Activated T-cell treated with anti-CD3 and anti-CD28 coated beads for 4 hours (primary cell): ENCODE data around the gene PHIP.

Experiments used
- DNase-seq: peaks from one replicate; pipeline ENCODE4 v3.0.0-alpha.2; 2020

Gene PHIP

DNA sequence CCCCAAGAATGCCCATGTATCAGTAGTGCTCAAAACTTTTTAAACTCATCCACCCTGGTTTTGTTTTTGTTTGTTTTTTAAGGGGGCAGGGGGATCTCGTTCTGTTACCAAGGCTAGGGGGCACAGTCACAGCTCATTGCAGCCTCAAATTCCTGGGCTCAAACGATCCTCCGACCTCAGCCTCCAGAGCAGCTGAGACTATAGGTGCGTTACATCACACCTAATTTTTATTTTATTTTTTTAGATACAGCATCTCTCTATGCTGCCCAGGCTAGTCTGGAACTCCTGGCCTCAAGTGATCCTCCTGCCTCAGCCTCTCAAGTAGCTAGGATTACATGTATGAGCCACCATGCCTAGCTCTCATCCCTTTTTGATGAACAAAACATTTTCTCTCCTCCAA lies 11.2 kb downstream of the PHIP start:
- no peak for DNase-seq

DNA sequence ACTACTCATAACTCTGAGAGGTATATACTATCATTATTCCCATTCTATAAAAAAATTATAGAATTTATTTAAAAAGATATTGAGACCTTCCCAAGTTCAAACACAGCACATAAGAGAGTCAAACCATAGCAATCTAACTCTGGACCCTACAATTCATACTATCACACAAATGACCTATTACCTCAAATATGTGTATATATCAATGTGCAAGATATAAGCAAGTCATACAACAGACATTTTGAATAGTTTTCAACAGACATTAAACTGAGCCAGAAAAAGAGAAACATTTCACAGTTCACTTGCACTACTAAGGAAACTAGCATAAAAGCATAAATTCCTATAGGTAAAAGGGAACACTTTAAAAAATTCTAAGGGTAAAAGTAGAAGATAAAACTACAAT lies 11.7 kb downstream of the PHIP start:
- DNase-seq: no peak

DNA sequence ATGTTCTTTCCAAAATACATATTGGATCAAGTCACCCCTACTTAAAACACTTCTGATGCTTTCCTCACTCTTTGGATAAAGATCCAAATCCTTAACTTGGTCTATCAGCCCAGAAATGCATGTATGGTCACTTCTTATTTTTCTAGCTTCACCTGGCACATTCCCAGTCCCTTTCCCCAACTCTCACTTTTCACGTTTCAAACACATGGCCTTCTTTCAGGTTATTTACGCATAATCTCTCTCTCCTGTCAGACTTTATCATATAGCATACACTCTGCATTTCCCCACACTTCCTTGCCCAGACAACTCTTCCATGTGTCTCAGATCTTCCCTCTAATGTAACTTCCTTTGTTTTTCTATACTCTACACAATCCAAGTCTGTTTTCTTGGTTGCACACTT lies 12.8 kb downstream of the PHIP start:
- no peak for DNase-seq

DNA sequence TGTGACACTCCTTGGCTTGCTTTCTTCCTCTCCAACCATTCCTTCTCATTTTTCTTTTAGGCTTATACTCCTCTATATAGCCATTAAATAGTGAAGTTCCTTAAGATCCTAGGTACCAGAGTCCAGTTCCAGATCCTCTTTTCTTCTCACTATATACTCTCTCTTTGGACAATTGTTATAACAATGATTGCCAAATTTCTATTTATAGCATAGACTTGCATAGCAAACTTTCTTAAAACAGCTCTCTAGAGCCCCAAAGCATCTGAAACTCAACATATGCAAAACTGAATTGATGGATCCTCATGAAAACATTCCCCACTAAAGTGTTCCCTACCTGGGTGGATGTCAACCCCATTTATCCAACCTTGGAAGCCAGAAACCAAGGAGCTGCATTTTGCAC lies 13.4 kb downstream of the PHIP start:
- no peak for DNase-seq

DNA sequence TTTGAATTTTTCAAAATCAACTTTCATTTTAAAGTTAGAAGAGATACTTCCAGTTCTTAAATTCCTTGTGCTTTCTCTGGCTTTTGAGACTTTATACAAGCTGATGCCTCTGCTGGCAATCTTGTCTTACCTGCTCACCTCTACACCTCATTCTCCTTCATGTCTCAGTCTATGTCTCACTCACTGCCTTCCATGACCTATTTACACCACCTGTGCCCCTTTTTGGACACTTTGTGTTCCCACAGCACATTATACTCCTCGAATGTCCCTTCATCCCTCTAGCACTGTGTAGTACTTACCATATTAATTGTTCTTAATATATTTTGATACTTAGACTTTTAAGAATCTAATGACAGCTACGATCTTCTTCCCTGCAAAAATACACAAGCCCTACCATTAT lies 15.3 kb downstream of the PHIP start:
- DNase-seq: no peak

DNA sequence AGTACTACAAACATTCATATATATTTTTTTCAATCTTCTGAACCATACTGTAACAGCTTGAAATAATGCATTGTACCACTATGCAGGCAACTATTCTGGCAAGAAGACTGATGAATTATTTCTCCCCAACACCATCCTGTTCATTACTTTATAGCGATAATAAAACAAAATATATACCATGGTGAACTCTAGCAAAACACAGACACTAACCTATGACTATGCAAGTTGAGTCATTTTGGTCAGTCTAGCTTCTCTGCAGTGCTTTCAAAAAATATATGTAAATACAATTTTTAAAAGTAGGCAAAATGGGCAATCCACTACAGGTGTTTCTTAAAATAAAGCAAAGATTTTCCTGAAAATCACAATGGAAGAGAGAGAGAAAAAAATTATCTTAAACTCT lies 20.3 kb downstream of the PHIP start:
- no peak for DNase-seq

DNA sequence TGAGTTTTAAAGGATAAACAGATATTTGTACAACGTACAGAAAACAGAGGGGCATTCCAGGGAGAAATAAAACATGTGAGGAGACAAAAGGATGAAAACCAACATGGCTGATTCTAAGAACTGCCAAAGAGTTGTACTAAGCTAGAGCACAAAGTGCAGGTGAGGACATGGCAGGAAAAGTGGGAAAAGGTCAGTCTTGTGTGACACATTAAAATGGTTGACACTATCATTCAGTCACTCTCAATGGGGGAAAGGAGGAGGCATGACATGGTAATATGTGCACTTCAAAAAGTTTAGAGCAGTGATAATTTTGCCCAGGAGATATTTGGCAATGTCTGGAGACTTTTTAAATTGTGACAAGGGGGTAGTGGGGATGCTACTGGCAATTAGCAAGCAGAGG lies 21.8 kb downstream of the PHIP start:
- no peak for DNase-seq

DNA sequence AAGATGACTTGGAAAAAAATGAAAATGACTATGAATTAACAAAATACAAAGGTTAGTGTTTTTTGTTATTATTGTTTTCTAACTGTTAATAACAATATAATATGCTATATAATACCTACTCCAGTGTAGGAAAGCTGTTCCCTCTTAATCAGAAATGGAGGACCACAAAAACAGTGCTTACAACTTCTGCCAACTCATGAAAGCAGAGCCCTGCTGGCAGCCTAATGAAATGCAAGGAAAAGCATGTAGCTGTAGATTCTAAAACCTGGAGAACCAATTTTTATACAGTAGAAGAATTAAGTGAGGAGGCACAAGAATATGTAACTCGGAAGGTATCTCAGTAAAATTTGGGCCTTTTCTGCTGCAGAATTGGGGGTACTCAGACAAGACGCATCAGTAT lies 29.4 kb downstream of the PHIP start:
- DNase-seq: no peak

DNA sequence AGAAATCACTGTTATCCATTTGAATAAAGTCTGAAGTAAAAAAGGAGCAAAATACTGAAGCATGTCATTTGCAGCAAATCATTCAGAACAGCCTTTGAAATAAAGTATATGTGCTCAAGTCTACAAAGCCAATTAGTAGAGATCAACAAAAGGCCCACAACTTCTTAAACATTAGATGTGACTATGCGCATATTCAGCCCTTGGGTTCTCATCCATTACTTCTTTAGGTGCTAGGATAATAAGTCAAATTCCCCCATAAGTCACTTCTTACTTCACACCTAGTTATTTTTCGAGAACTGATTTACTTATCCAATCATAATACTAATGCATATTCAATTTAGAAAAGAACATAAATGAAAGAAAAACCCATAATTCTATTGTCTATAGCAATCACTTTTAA lies 31.0 kb downstream of the PHIP start:
- DNase-seq: no peak

DNA sequence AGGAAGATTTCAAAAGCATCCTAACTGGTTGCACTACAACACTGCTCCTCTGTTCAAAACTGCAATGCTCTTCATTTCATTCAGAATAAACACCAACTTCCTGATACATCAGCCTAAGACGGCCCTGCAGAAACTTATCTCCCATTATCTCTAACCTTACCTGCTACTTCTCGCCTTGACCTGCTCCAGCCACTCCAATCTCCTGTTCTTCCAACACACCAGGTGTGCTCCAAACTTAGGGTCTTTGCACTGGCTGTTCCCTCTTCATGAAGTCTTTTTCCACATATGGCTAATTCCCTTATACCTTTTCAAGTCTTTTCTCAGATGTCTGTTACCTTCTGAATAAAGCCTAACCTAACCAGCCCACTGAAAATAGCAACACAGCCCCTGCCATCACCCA lies 32.1 kb downstream of the PHIP start:
- no peak for DNase-seq

DNA sequence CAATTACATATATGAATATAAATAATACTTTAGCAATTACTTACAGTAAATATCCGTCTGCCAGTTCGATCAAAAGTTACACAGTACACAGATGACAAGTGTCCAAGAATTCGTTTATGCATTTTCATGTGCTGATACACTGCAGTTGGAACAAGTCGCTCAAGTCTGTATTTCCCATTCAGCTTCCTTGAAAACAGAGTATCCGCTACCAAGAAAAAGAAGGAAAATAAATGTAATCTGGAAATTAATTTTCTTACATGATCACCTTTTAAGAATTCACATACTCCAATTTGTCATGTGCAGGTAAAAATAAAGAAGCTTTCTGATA lies 35.3 kb downstream of the PHIP start:
- DNase-seq: no peak

DNA sequence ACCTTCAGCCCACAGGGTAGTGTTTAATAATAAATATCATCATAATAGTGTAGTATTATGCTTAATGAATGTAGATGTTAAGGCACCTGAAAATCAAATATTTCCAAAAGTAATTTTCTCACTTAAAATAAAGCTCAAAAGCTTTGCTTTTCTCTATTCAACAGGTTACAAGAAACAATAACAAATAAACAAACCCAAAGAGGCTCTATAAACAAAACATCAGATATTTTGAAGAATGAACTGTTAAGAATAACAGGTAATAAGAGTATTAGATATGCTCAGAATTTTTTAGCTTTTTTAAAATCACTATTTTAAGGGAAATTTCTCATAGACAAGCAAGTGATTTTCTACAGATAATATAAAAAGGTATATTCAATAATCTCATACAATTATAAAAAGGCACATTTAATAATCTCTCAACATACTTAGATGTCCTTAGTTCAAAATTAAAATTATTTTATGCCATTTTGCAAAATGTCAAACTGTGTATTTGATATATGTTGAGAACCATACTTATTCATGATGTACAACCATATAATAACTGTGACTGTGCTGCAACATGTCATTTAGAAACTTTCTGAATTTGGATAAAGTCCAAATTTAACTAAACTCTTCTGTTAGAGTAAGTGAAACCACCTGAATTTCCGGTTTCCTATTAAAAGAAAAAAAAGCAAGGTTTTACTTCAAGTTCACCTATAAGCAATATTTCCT lies 35.8 kb downstream of the PHIP start:
- no peak for DNase-seq

DNA sequence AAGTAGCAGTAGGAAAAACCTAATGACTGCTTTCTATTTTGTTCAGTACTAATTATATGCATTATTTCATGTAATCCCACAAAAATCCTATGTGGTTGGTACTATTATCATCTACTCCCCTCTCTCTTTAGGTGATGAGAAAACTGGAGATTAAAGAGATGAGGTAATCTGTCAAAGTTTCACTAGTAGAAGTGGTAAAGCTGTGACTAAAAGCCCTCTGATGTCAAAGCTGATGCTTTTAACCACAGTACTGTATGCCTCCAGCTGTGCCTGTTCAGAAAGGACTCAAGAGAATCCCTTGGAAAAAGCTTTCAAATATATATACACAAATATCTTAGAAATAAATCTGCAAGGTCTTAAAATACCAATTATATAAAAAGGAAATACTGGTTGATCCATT lies 38.0 kb downstream of the PHIP start:
- DNase-seq: no peak

DNA sequence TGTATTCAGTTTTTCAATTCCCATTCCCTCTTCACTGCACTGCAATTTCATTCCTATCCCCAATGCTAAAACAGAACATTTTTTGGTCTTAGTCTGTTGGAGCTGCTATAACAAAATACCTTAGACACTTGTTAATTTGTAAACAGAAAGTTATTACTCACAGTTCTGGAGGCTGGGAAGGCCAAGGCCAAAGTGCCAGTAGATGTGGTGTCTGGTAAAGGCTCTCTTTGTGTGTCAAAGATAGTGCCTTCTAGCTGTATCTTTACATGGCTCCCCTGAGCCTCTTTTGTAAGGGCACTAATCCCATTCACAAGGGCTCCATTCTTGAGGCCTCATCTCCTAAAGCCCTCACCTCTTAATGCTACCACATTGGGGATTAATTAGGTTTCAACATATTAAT lies 40.0 kb downstream of the PHIP start:
- DNase-seq: no peak

DNA sequence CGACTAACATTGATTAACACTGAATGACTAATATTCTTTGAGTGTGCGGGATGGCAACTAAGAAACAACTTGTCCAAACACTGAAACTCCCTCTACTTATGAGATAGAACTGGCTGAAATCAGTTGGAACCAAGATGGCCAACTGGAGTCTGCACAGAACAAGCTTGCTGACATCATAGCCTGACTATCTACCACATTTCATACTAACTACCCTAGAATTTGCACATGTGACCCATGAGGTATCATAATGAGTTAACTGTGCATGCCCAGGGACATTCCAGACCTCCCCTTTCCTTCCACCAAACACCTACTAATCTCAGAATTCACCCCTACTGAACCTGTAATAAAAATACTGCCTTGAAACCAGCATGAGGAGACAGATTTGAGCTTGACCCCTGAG lies 43.2 kb downstream of the PHIP start:
- DNase-seq: no peak

DNA sequence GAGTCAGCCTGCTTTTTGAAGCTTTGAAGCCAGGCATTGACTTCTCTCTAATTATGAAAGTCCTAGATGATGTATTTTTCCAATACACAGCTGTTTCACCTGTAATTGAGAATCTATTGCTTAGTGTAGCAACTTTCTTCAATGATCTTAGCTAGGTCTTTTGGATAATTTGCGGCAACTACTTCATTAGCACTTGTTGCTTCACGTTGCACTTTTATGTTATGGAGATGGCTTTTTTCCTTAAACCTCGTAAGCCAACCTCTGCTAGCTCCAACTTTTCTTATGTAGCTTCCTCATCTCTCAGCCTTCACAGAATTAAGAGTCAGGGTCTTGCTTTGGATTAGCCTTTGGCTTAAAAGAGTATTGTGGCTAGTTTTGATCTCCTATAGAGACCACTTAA lies 44.8 kb downstream of the PHIP start:
- DNase-seq: no peak

DNA sequence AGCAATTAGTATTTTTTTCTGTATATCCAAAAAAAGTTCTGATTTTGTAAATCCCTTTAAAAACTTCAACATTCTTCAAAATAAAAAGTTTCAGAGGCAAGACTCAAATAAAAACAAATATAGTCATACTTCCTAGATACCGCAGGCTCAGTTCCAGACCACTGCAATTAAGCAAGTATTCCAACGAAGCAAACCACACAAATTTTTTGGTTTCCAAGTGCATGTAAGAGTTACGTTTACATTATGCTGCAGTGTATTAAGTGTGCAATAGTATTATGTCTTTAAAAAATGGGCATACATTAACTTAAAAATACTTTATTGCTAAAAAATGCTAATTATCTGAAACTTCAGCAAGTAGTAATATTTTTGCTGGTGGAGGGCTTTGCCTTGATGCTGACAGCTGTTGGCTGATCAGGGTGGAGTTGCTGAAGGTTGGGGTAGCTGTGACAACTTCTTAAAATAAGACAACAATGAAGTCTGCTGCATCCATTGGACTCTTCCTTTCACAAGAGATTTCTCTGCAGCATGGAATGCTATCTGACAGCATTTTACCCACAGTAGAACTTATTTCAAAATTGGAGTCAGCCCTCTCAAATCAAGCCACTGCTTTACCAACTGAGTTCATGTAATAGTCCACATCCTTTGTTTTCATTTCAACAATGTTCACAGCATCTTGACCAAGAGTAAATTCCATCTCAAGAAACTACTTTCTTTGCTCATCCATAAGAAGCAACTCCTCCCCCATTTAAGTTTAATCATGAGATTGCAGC lies 46.0 kb downstream of the PHIP start:
- DNase-seq: no peak

DNA sequence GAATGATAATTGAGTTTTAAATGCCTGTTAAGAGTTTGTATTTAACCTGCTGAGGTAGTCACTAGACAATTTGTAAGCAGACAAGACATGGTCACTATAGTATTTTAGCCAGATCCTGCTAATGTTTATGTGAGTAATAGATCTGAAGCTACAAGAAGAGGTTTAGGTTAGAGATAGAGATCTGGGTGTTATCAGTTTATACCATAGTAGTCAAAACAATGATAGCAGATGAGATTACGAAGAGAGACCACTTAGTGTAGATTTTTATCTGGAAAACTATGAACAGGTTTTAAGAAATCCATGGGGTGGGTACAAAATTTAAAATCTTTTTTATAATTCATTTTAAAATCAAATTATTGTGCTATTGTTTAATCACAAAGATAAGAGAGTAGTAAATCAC lies 47.5 kb downstream of the PHIP start:
- DNase-seq: no peak

DNA sequence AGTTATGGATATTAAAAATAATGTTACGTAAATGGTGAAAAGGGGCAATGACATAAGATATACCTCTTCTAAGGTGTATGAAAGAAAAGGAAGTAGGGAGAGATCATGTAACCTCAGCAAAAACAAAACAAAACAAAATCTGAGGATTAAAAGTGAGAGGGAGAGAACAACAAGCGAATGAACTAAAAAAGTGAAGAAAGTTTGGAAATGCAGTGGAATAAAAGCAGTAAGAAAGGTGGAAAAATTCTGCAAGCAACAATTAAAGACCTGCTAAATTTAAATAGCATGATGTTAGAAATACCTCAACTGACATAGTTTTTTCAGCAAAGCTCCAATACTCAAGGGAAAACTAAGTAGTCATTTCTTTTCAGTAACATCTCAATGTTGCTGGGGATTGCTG lies 48.0 kb downstream of the PHIP start:
- DNase-seq: no peak

DNA sequence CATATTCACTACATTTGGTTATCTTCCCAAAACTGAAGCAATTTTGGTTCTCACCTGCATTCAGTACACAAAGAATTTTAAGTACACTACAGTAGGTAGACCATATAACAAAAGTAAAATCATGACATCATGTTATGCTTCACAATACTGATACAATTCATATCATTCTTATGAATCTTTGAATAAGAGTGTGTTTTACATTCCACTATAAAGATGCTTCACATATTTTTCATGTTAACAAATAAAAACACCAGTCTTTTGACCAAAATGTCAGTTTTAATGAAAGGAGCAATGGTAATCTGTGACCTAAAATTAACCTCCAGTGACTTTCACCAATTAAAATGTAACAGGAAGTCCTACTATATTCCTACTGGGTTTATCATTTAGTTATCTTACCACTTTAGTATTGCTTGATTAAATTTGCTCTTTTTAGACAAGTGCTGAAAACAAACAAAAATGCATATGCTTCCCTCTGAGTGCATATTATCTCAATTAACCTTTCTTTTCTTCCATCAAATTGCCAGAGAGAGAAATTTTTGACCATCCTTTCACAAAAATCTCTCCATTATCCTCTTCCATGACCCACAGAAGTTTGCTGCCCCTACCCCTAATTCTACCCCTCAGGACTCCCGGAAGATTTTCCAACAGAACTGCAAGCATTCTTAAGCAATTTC lies 49.3 kb downstream of the PHIP start:
- DNase-seq: no peak

DNA sequence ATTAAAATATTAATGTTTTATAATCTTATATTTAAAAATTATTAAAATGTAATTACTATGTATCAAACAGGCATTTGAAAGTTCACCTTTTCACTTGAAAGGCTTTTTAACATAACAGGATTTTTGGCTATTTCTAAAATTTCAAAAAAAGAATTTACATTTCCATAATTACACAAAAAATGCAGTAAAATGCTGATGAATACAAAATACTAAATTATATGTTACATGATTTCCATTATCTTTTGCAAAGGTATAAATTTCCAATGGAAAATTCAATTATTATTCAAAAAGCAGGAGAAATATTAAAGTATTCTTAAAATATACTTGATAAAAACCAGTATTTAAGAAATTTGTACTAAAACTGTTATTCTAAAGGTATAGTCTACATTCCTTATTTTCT lies 66.1 kb downstream of the PHIP start:
- DNase-seq: no peak

DNA sequence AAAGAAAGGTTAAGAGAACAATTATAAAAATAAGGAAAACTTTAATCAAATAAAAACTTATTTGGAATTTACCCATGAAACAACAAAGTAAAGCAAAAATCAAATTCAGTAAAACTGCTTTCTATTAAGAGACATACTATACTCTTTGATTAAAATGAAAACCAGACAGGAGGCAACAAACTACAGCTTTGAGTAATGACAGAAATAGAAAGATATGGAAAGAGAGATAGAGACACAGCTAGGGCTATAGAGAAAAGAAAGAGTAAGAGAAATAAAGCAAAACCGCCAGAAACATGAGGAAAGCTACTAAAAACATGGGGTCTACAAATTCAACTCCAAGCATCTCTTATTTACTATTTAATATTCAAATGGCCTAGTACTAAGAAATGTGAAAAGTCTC lies 67.6 kb downstream of the PHIP start:
- DNase-seq: no peak

DNA sequence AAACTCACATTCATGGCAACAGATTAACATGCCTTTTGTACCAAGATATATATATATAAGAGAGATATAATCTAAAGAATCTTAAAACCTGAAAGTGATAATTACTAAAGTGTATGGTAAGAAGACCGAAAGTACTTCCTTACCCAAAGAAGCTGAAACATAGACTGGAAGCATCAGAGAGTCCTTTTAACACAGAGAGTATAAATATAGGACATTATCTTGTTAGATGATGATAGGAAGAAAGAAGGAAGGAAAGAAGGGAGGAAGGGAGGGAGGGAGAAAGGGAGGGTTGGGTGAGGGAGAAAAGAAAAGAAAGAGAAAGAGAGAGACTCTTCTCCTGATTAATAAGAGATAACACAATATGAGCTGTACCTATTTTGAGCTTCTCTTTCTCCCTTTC lies 68.2 kb downstream of the PHIP start:
- no peak for DNase-seq

DNA sequence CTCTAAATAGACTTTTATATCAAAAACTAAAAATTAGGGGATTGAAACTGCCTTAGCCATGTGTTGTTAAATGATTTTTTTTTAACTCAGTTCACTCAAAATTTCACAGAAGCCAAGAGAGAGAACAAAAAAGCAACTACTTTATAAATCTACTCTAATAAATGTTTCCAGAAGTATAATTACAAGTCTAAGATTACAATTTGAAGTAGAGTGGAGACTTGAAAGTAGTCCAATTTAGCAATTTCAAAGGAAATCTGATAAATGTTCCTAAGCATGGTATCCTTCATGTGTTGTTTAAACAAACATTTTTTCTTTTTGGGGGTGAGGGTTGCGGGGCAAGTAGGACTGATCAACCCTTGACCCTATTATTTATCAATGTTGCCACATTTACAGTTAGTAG lies 72.6 kb downstream of the PHIP start:
- DNase-seq: no peak

DNA sequence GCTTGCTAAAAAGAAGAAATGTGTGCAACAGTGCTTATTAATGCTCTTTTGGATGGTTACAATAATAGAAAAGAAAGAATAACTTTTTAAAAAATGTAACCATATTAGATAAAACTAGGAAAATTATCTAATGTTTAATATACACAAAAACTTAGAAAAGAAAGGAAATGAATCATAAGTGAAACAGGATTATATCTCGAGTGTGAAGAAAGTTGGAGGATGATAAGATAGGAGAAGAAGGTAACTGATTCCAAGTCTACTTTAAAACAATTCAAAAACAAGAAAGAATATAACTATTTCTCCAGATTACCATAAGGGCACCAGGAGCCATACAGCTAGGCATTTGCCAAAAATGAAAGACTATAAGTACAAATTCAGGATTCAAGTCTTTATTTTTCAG lies 73.0 kb downstream of the PHIP start:
- no peak for DNase-seq
